Colon (tissue), 2 donors: ENCODE results near the gene SNAI3.

Experiments
- FAIRE-seq: peaks from 2 replicates; lab custom pipeline; 2012; peaks lifted over from hg19 to GRCh38; lab: Jason Lieb, UNC
- donor health status: control.
- donor health status: control.

The SNAI3 gene

DNA sequence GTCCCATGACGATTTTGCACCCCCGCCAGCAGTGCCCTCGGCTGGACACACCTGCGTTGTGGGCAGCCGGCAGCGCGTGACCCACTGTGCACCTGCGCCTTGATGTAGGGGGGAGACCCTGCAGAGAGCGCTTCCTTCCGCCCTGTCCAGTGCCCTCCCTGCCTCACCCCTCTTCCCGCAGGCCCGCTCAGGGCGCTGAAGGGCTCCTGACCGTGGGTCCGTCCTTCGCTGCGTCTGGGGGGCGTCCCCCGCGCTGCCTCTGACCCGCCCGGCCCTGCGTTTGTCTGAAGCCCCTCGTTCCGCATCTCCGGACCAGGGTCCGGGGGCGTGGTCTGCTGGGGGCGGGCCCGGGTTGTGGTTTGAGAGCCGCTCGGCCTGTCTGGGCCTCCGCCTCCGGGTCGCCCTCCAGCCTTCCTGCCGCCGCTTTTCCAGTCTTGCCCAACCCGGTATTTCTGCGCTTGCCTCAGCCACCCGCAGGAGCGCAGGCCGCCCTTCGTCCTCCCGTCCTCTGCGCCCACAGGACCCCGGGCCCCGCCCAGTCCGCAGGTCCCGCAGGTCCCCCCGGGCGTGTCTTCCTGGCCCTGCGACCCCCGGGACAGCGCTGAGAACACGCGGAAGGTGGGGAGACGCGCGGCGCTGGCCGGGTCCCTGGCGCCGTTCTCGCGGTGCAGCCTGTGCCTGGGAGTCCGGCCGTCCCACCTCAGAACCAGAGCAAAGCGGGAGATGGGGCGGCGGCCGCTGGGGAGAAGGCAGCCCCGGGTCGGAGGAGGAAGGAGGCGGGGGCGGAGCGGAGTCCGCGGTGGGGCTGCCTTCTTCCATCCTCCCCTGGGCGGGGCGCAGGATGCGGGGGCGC is 51.9 kb downstream of the SNAI3 start:
- FAIRE-seq, result no peak

DNA sequence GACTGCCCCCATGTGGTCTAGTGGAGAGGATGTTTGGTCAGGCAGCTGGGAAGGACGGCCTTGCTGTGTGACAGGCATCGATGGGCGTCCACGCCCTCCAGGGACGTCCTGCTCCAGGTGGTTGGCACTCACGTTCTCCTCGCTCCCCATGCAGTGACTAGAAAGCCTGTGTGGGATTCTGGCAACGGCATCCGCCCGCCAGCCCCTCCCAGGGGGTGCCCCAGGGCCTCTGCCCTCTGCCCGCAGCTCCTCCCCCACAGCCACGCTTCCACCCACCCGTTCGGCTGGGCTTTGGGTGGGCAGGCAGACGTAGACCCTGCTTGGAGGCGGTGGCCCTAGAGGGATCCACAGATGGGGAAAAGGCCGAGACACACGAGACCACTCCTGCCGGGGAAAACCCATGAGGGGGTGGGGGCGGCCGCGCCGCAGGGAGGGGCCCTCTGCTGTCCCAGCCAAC is 52.6 kb downstream of the SNAI3 start:
- FAIRE-seq, result no peak

DNA sequence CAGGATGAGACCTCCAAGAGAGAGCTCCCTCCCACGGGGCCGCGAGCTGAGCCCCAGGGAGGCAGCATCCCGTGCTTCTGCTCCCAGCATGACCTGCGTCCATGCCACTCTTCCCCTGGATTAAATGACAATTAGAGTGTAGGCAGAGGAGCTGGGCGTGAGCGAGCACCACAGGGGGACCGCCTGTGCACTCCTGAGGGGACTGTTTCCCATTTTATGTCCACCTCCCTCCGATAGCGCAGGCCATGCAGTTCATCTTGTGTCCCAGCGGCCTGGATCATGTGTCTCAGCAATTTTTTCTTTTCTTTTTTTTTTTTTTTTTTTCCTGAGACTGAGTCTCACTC is 53.7 kb downstream of the SNAI3 start:
- FAIRE-seq, result no peak

DNA sequence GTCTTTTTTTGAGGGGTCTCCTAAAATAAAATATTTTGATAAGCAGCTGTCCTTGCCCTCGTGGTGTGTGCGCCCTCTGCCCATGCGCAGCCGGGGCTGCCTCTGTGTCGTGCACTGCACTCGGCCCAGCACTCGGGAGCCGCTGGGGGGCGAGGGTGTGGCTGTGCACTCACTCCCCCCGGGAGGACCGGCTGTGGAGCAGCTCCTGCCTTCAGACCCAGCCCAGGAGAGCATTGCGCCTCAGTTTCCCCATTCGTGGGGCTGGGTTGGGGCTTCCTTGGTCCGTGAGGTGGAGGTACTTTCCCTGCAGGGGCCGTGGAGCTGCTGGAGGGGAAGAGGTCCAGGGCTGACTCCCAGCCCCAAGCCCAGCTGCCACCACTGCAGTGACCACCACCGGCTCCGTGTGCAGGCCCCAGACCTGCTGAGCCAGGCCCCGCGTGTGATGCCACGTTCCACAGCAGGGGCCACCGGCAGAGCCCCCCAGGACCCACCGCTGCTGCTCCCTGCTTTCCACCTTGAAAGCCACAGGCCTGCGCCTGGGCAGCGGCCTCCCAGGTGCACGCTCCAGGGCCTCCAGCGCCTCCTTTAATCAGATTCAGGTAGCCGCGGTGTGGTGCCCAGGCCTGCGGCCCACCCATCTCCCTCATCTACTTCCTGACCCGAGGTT is 54.3 kb downstream of the SNAI3 start:
- no peak for FAIRE-seq

DNA sequence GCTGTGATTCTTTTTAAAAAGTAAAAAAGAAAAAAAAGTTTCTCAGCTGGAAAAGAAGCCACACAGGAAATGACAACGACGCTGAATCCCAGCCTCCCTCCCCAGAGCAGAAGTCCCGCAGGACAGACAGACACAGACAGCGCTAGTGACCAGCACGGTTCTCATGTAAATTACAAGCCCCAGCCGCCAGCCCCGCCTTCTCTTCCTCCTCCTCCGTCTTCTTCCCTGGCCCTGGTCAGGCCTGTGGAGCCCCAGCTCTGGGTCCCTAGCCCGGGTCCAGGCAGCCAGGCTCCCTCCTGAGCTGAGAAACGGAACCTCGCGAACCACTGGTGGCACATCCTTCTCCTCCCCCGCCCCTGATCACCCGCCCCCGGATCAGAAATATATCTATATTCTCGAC is 54.9 kb downstream of the SNAI3 start:
- FAIRE-seq, result no peak

DNA sequence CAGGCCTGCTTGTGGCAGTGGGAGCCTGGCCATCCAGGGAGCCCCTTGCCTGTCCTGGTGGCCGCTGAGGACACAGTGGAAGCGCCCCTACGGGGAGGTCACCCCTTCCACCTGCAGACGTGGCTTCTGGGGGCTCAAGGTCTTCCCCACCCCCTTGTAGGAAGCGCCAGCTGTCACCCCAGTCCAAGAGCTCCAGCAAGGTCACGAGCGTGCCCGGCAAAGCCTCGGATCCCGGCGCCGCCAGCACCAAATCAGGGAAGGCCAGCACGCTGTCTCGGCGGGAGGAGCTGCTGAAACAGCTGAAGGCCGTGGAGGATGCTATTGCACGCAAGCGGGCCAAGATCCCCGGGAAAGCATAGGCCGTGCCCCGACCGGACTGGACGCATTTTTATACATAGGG is 55.4 kb downstream of the SNAI3 start:
- no peak for FAIRE-seq

DNA sequence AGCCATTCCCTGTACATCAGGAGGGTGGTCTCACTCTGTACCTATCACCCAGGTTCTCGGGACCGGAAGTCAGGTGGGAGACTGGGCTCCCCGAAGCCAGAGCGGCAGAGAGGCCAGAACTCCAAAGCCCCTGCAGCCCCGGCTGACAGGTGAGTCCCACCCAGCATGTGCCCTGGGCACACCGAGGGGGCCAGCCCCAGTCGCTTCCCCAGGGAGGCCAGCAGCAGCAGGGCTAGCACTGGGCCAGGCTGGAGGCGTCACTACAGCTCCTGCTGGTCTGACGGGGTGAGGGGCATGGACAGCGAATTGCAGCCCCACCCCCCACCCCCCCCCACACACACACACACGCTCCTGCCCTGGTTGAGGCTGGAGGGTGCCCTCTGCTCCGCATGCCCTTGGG is 55.9 kb downstream of the SNAI3 start:
- no peak for FAIRE-seq

DNA sequence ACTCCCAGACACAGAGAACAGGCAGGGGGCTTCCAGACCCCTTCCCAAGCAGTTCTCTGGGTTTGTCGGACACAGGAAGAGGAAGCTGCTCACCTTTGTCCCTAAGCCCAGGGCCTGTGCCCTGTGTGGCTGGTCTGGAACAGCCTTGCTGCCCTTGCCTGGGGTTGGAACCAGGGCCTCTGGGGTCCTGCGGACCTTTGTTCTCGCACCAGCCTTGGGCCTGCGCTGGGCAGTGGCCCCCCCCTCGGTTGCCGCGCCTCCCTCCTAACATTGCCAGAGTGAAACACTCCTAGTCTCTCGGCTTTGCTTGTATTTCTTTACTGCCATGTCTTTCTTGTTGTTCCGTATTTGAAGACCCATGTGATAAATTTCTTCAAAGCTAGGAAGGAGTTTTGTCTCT is 56.5 kb downstream of the SNAI3 start:
- no peak for FAIRE-seq

DNA sequence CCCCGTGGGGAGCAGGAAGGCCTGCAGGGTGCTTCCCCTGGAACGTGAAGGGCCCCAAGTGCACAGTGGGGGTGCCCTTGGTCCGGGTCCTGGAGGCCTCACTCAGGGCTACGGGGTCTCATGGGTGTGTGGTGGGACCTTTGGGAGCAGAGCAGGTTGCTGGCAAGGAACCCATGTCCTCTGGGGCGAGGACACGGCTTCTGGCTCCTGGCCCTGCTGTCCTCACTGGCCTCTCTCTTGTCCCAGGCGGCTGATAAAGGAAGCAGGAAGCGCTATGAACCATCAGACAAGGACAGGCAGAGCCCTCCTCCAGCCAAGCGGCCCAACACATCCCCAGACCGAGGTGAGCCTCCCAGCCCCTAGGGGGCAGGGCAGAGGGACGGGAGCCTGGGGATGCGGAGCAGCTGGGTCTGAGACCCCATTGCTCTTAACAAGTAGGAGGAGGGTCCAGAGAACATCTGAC is 57.8 kb downstream of the SNAI3 start:
- no peak for FAIRE-seq
